K562 (cell line): ENCODE results near the gene SNX10. TPM values are rescaled to one million over a fixed set of nuclear protein-coding genes. Genes with fewer than 3 reads are reported as not detected.

Experiments
- E2F6 ChIP-seq, 2 experiments: IDR thresholded peaks; 2 replicates each; pipeline ENCODE4 v1.6.1; 2011; ENCODE audit warnings: borderline replicate concordance in 1 of 2, control low read depth in 1 of 2, low read depth in 1 of 2, low read length in 1 of 2, mild to moderate bottlenecking in 1 of 2, mixed read lengths in 1 of 2, moderate library complexity in 1 of 2; ENCODE audit not compliant: insufficient read depth in 1 of 2, insufficient read length in 1 of 2, poor library complexity in 1 of 2, severe bottlenecking in 1 of 2; ENCODE audit errors: extremely low read depth in 1 of 2
- L3MBTL2 ChIP-seq: fragments of 450-650 bp; IDR thresholded peaks from 2 replicates; pipeline ENCODE4 v1.6.1; 2016; ENCODE audit warnings: mild to moderate bottlenecking, moderate library complexity
- SIN3B ChIP-seq: fragments of 450-650 bp; IDR thresholded peaks from 2 replicates; pipeline ENCODE4 v1.6.1; 2017; ENCODE audit warnings: low read depth, mild to moderate bottlenecking, moderate library complexity
- ZNF764 ChIP-seq: fragments of 250-450 bp; sonication (Bioruptor Pico); IDR thresholded peaks from 2 replicates; pipeline ENCODE4 v1.4.0; 2020; ENCODE audit warnings: low read depth, mild to moderate bottlenecking, moderate library complexity
- polyA plus RNA-seq, 8 experiments: library from polyadenylated mRNA; depleted of rRNA in 4 of 8; stranded (reverse) in 5 of 8; unstranded in 3 of 8; fragments of >200 nt; fragmentation: Nextera tagmentation in 2 of 8; fragmentation: Illumina TruSeq in 1 of 8; extraction: Ambion mirVana in 2 of 8; extraction: Trizol in 1 of 8; gene quantifications; 2 replicates each; pipeline versions ENCODE4 v1.2.1 to v1.2.3, GENCODE V29; 2011 to 2014; ENCODE audit warnings: inconsistent platforms in 1 of 8, missing spikeins in 1 of 8
- total RNA-seq, 7 experiments: library from RNA; depleted of rRNA in 6 of 7; stranded (reverse); fragments of >200 nt in 6 of 7; fragmentation: Illumina TruSeq in 2 of 7; extraction: Trizol in 2 of 7; gene quantifications; 2 replicates each; pipeline versions ENCODE4 v1.2.1 to v1.2.3, GENCODE V29; 2011 to 2021; ENCODE audit warnings: low replicate concordance in 1 of 7
- TF ChIP-seq, protein P1 (sequence below): fragments of 200-800 bp; sonication (Bioruptor generic); IDR thresholded peaks from 2 replicates; pipeline ENCODE4 v1.6.1; 2016; ENCODE audit warnings: missing genetic modification characterization, missing compliant biosample characterization

SNX10 gene
- total and polyA plus RNA-seq, 9 of the 15 experiments (the other 6 are each of a cell fraction or from before 2014, with no cell fraction given), result 6.9 to 16.5 (median 11.5) TPM

GRCh38 chr7:26298472-26299058 is 6.9 kb downstream of the SNX10 start (continued):
- TF ChIP-seq E2F6 (IDR thresholded peaks at IDR 0.05; ENCODE audit: borderline replicate concordance in 1 of 2, extremely low read depth in 1 of 2, insufficient read depth in 1 of 2, insufficient read length in 1 of 2, low read depth in 1 of 2, low read length in 1 of 2, poor library complexity in 1 of 2, severe bottlenecking in 1 of 2) (peak in 1 of 2 experiments; percentile 47), L3MBTL2 (peak; percentile 86), ZNF764 (CRISPR knock-in tag) (peak; percentile 69; the same call in 1 of the 2 replicates), SIN3B (no peak)
- TF ChIP-seq, protein P1, sequence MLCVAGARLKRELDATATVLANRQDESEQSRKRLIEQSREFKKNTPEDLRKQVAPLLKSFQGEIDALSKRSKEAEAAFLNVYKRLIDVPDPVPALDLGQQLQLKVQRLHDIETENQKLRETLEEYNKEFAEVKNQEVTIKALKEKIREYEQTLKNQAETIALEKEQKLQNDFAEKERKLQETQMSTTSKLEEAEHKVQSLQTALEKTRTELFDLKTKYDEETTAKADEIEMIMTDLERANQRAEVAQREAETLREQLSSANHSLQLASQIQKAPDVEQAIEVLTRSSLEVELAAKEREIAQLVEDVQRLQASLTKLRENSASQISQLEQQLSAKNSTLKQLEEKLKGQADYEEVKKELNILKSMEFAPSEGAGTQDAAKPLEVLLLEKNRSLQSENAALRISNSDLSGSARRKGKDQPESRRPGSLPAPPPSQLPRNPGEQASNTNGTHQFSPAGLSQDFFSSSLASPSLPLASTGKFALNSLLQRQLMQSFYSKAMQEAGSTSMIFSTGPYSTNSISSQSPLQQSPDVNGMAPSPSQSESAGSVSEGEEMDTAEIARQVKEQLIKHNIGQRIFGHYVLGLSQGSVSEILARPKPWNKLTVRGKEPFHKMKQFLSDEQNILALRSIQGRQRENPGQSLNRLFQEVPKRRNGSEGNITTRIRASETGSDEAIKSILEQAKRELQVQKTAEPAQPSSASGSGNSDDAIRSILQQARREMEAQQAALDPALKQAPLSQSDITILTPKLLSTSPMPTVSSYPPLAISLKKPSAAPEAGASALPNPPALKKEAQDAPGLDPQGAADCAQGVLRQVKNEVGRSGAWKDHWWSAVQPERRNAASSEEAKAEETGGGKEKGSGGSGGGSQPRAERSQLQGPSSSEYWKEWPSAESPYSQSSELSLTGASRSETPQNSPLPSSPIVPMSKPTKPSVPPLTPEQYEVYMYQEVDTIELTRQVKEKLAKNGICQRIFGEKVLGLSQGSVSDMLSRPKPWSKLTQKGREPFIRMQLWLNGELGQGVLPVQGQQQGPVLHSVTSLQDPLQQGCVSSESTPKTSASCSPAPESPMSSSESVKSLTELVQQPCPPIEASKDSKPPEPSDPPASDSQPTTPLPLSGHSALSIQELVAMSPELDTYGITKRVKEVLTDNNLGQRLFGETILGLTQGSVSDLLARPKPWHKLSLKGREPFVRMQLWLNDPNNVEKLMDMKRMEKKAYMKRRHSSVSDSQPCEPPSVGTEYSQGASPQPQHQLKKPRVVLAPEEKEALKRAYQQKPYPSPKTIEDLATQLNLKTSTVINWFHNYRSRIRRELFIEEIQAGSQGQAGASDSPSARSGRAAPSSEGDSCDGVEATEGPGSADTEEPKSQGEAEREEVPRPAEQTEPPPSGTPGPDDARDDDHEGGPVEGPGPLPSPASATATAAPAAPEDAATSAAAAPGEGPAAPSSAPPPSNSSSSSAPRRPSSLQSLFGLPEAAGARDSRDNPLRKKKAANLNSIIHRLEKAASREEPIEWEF (CRISPR knock-in tag), result no peak
